KBM-7 (cell line): ENCODE data around the gene XYLB.
"Not testable (repeated sequence)": the region's sequence is repeated elsewhere in the genome, so short reads cannot be mapped to it uniquely, and the experiment has no call there.

ENCODE experiments used
- DNase-seq: peaks from one replicate; pipeline ENCODE4 v3.0.0-alpha.2; 2015
- in situ Hi-C: fragments of 300-500 bp; cut with MboI; formaldehyde crosslinking; loops from 2 replicates; pipeline ENCODE4 v1.14.3; 2020; ENCODE audit warnings: low sequenced_read_pairs, low pct_unique_long_range_greater_than_20kb, mixed read lengths

XYLB gene

DNA sequence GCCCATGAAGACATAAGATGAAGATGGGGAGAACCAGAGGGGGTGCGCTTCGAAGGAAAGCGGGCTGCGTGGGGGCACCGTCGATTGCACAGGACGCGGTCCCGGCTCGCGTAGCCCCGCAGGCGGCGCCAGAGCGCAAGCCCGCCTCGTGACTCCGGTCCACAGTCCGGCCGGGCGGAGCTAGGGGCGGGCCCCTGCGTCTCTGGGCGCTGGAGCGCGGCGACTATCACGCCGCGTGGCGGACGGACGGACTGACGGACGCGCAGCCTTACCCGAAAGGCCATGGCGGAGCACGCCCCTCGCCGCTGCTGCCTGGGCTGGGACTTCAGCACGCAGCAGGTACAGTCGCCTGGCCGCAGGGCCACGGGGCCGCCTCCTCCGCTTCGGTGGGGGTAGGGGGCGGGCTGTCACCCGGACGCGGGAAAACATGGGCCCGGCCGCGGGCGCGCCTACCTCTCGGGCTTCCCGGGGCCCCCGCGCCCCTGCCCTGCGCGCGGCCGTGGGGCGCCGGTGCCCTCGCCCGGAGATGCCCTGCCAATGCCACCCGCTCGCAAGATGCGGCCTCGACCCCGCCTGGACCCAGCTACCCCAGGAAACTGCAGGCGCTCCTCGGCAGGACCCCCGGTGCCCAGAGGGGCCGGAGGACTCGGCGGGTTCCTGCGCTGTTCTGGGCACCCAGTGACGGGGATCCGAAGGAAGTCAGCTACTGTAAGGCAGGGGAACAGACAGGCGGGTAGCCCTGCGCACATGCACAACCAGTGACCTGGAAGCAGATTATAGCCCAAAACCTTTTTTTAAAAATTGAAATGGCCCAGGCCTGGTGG lies at the start of gene XYLB:
XYLB (plus strand) TSS at position 199 of the 824 bp plus-strand sequence; CDS start at position 283, 84 bp downstream.
- in situ Hi-C loops, result no loop called here

GRCh38 chr3:38297053-38297452 lies 49.5 kb upstream of the XYLB start:
- DNase-seq, in situ Hi-C loops: not testable (repeated sequence)

More for the DNA sequence above, at the start of gene XYLB:
- peak; percentile 87 for DNase-seq

- in situ Hi-C loops, result no loop called here
These were observed 49.0 kb upstream of the XYLB start for GRCh38 chr3:38297537-38297936.

GRCh38 chr3:38297947-38298711 lies 48.5 kb upstream of the XYLB start:
- DNase-seq, result peak; percentile 21
- in situ Hi-C loops, result no loop called here

More at GRCh38 chr3:38297537-38297936, 49.0 kb upstream of the XYLB start:
- no peak for DNase-seq

DNA sequence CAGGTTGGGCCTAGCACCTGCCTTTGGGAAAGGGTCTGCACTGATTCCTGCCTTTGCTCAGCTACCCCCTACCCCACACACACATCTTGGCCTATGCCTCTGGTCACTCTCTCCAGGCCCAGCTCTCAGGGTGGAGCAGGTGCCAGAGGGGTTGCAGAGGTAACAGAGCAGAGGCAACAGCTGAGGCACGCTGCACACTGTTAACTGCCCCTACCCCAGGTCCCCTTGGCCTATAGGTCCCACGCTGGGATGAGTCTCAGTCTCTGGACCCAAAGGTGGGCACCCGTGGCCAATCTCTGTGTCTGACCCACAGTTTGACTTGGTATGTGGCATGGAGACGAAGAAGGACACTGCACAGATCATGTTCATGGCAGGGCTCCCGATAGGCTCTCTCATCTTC lies 39.6 kb upstream of the XYLB start:
- DNase-seq, result no peak
- in situ Hi-C loops, result no loop called here

GRCh38 chr3:38307599-38307998 lies 39.0 kb upstream of the XYLB start:
- no peak for DNase-seq
- in situ Hi-C loops, result no loop called here

DNA sequence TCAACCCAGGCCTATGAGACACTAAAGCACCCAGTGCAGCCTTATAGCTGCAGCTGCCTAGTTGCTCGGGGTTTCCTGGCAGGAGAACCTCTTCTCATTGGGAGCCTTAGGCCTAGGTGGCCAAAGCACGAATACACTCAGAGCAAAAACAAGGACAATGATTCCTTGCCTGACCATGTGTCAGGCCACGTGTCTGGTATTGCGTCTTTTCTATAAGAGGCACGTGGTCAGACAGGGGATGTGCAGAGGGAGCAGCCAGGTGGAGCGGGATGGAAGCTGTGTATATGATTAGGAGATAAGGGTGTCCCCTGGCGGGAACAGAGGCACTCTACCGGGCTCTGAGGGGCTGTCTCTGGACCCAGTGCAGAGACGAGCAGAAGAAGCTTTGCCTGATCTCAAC lies 38.1 kb upstream of the XYLB start:
- DNase-seq, result no peak

DNA sequence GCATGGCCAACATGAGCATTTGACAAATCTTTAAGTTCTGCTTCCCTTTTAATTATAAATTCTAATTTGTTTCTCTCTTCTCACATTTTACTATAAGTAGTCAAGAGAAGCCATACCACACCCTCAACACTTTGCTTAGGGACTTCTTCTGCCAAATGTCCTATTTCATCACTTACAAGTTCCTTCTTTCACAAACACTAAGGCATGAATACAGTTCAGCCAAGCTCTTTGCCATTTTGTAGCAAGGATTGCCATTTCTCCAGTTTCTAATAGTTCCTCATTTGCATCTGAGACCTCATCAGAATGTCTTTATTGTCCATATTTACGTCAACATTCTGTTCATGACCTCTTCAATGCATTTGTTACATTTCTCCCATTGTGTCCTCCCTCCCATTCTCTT lies 35.1 kb upstream of the XYLB start:
- DNase-seq, result no peak
- in situ Hi-C loops, result no loop called here

More for the DNA sequence above, 38.1 kb upstream of the XYLB start:
- in situ Hi-C loops, result no loop called here

DNA sequence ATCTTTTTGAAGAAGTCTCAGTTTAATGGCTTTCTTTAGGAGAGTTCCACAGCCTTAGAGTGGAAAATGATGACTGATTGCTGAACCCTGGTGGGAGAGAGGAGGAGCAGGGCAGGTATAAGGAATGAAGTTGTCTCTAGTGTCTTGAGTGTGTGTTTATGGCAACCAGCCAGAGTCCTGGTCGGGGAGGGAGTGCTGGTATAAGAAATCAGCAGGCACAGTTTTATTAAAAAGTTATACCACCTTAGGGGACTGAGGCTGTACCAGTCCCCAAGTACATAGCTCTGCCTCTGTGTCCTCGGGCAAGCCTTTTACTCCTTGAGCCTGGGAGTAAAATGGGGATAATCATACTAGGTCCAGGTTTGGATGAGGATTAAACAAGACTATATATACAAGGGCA lies 34.6 kb upstream of the XYLB start:
- no peak for DNase-seq
- in situ Hi-C loops, result no loop called here

DNA sequence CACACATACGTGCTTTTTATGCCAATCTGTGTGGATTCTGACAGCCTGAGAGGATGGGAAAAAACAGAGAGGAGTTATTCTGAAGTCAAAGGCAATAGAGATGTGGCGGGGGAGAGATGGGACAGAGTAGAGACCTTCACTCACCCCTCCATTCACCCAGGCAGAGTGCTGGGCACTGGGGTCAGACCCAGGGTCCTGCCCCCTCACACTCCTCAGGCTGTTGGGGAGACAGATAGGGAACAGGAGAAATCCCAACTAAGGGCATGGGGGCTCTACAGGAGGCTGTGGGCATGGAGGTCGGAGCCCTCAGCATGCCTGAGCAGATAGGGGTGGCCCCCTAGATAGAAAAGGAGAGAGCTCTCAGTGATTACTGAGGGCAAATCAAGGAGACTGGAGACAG lies 34.2 kb upstream of the XYLB start:
- DNase-seq, result no peak
- in situ Hi-C loops, result no loop called here

DNA sequence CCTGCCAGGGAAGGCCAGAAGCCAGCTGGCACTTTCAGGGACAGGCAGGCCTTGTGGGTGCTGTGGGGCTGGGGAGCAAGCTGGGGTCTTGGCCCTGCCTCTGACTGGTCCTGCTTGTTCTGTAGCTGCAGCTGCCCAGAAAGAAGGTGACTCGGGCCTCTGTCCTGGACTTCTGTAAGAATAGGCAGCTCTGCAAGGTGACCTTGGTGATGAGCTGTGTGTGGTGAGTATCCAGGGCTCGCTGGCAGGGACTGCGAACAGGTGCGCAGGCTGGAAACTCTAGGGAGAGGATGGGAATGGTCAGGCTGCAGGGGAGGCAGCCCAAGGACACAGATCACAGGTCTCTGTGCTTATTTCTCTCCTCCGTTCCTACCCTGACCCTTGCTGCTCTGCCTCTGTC lies 33.3 kb upstream of the XYLB start:
- in situ Hi-C loops, result no loop called here
- no peak for DNase-seq

DNA sequence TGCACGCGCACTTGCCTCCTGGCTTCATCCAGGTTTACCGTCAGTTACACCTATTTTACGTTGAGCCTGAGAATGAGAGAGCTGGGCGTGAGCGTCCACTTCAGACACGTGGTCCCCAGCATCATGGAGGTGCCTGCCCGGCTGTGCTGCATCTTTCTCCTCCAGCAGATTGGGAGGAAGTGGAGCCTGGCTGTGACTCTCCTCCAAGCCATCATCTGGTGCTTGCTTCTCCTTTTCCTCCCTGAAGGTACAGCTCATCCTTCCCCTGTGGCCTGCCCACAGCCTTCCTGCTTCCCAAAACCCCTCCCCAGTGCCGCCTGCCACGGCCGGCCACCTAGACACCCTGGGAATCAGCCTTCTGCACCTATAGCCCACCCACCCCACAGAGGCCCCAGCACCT lies 32.9 kb upstream of the XYLB start:
- in situ Hi-C loops, result no loop called here
- peak; percentile 41 for DNase-seq

DNA sequence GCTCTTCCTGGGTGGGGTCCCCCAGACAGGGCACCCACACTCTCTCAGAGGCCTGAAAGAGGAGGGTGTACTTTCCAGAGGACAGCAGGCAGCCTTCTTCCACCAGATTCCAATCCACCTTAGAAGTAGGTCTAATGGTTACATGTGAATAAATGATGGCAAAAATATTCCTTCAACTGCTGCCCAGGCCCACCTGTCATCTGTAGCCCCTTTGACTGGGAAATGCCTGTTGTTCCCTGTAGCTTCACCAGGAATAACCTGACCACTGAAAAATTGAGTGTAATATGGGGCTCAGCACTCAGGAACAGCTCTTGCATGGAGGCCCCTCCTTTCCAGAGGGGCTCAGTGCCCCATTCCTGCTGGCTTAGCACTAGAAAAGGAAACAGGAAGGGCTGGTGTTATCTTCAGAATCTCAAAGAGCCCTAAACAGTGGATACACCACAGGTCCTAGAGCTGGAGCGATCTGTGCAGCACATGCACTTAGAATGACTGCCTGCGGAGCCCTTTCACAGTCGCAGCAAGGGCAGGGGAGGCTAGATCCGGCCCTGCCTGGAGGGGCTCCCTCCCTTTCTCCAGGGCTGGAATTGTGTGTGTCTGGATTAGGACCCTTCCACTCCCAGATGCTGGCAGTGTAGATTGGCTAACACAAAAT lies 32.3 kb upstream of the XYLB start:
- DNase-seq, result peak; percentile 39
- in situ Hi-C loops, result no loop called here

GRCh38 chr3:38314764-38315487 lies 31.7 kb upstream of the XYLB start:
- in situ Hi-C loops, result no loop called here
- no peak for DNase-seq

DNA sequence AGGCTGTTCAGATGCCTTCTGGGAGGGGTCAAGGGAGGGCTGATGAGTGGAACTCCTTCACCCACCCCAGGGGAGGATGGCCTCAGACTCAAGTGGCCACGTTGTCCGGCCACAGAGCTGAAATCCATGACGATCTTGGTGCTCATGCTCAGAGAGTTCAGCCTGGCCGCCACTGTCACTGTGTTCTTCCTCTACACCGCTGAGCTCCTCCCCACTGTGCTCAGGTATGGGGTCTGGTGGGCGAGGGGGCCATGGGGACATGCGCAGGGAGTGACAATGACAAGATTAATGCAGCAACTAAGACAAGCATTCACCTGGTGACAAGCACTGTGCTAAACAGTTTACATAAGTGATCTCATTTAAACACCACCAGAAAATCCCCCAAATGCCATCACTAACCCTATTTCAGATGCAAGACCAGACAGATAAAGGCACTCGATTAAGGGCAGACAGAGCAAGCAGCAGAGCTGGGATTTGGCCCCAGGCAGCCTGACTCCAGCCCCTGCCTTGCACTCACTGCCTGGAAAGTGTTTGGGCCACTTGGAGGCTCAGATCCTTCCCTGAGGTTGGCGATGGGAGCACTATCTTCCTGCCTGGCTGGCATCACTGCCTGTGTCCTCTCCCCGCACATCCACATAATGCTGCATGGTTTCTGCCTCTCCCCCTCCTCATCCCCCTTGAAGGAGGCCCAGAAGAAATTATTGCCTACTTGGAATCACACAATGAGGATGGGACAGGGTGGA lies 30.9 kb upstream of the XYLB start:
- in situ Hi-C loops, result no loop called here
- DNase-seq, result no peak

DNA sequence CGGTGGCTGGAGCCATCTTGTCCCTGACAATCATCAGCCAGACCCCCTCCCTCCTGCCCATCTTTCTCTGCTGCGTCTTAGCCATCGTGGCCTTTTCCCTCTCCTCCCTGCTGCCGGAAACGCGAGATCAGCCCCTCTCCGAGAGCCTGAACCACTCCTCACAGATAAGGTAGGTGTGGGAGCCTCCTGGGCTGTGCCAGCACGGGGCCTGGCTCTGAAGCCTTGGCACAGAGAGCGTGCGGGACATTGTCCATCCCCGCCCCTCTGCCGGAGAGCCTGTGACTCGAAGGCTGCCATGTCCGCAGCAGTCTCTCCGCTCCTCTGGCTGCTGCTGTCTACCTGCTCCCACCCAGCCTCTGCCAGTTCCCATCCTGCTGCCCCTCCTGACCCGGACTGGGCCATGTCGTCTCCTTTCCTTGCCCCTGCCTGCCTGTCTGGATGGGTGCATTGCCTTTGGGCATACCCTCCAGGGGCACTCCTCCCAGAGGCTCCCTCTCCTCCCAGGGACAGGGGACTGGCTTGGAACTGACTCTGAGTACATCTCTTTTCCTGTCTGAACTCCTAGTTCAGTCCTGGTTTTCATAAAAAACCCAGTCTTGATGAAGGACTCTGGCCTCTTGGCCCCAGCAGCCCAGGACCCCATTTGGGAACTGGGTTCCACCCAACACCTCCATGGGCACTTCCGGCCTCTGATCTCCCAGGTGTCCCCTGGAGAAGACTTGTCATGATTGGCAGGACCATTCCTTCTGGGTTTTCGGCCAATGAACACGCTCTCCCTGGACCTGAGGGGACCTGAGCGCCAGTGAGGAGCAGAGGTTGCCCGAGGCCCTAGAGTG lies 30.0 kb upstream of the XYLB start:
- in situ Hi-C loops, result no loop called here

GRCh38 chr3:38317192-38317759 lies 29.3 kb upstream of the XYLB start:
- DNase-seq, result no peak
- in situ Hi-C loops, result no loop called here

More for the DNA sequence above, 30.0 kb upstream of the XYLB start:
- no peak for DNase-seq
